ENCODE data around the gene STK32B. TPM values are rescaled to one million over a fixed set of nuclear protein-coding genes. Genes with fewer than 3 reads are reported as not detected.
"Not testable (repeated sequence)": the region's sequence is repeated elsewhere in the genome, so short reads cannot be mapped to it uniquely, and the experiment has no call there.

Gene STK32B
- total and polyA plus RNA-seq, 2 donors (not counting 1 experiment from before 2014, with no cell fraction given) = 0.22 to 0.30 TPM

GRCh38 chr4:5435201-5435600 lies 383.9 kb downstream of the STK32B start:
- TF ChIP-seq EZH2 (IDR thresholded peaks at IDR 0.05; ENCODE audit: borderline replicate concordance, insufficient read depth, low read depth, low read length, poor library complexity, severe bottlenecking) (no peak), CTCF (IDR thresholded peaks at IDR 0.05) (no peak)
- WGBS (ENCODE audit: insufficient coverage) = 83% methylated on average over 4 of the region's 5 CpGs
- POLR2A ChIA-PET = no interaction called here
- intact Hi-C loops (cut with micrococcal nuclease) = no loop called here
- DNase-seq = no peak
- no peaks in the 10 kb centered on the region for H3K36me3 ChIP-seq (replicated peaks in 1 of 2; ENCODE audit: control extremely low read depth in 1 of 2, control insufficient read depth in 1 of 2, extremely low read depth in 1 of 2, insufficient read depth in 2 of 2, low read length in 1 of 2)
- H3K4me3 Mint-ChIP-seq = no peak overlapping the region
- ATAC-seq (ENCODE audit: low read depth) = no peak
- CTCF ChIA-PET = no interaction called here
- H3K27ac ChIP-seq (ENCODE audit: low read length in 2 of 2) = no peak overlapping the region
- peaks cover 0 to 6% (median 0%) of the 10 kb centered on the region in 3 donors for H3K9me3 ChIP-seq (ENCODE audit: control extremely low read depth in 1 of 3, control insufficient read depth in 2 of 3, insufficient read depth in 1 of 3, low read length in 2 of 3)
- no peak overlapping the region for H3K9ac ChIP-seq (ENCODE audit: low read length)
- no peaks in the 10 kb centered on the region for H4K20me1 ChIP-seq (ENCODE audit: control insufficient read depth, insufficient read depth, low read length, poor library complexity, severe bottlenecking)
- peaks cover 9% of the 10 kb centered on the region for H3K9me3 Mint-ChIP-seq (ENCODE audit: insufficient read depth)
- no peak overlapping the region for H3K27ac Mint-ChIP-seq
- no peak overlapping the region for H3K4me3 ChIP-seq (ENCODE audit: control extremely low read depth in 1 of 5, extremely low read depth in 1 of 5, insufficient read depth in 1 of 5, low read depth in 2 of 5, low read length in 4 of 5)
- H3K4me2 ChIP-seq (replicated peaks; ENCODE audit: low read depth, low read length, poor library complexity, severe bottlenecking) = no peak overlapping the region
- H2AFZ ChIP-seq (ENCODE audit: insufficient read depth, low read depth, low read length, poor library complexity, severe bottlenecking) = no peak overlapping the region
- no peaks in the 10 kb centered on the region for H3K27me3 ChIP-seq (replicated peaks in 1 of 4; ENCODE audit: control extremely low read depth in 1 of 4, control insufficient read depth in 3 of 4, insufficient read depth in 4 of 4, low read length in 3 of 4)
- peaks cover 6% of the 10 kb centered on the region for H3K27me3 Mint-ChIP-seq
- H3K79me2 ChIP-seq (ENCODE audit: control insufficient read depth, insufficient read depth, low read length) = no peaks in the 10 kb centered on the region
- H3K4me1 ChIP-seq (ENCODE audit: control insufficient read depth in 2 of 2, insufficient read depth in 2 of 2, low read length in 2 of 2) = no peaks in the 10 kb centered on the region
- no peaks in the 10 kb centered on the region for H3K4me1 Mint-ChIP-seq

DNA sequence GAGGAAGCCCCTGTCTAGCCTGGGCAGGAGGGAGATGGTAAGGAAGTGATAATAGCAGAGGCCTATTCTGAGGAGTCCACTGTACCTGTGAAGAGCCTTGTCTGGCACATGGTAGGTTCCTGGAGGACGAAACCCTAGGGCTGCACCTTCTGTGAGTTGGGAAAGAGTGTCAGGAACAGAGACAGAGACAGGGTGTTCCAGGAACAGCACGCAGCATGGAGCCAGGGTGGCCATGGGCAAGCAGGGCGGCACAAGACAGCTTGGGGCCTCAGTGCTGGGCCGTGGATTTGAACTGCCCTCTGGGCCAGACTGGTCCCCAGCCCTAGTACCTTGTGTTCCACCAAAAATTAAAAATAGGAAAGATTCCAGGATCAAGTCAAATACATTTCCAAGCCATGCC lies 384.5 kb downstream of the STK32B start:
- Mint-ChIP-seq H3K27me3 (peaks cover 6% of the 10 kb centered on the region), H3K4me1 (no peaks in the 10 kb centered on the region), H3K27ac (no peak overlapping the region), H3K4me3 (no peak overlapping the region), H3K9me3 (ENCODE audit: insufficient read depth) (peaks cover 8% of the 10 kb centered on the region)
- no peak for DNase-seq
- CTCF ChIA-PET = no interaction called here
- Histone ChIP-seq H3K9me3 (ENCODE audit: control extremely low read depth in 1 of 3, control insufficient read depth in 2 of 3, insufficient read depth in 1 of 3, low read length in 2 of 3) (peaks cover 0 to 6% (median 0%) of the 10 kb centered on the region in 3 donors), H3K27ac (ENCODE audit: low read length in 2 of 2) (no peak overlapping the region), H3K4me3 (ENCODE audit: control extremely low read depth in 1 of 5, extremely low read depth in 1 of 5, insufficient read depth in 1 of 5, low read depth in 2 of 5, low read length in 4 of 5) (no peak overlapping the region), H2AFZ (ENCODE audit: insufficient read depth, low read depth, low read length, poor library complexity, severe bottlenecking) (no peak overlapping the region), H3K9ac (ENCODE audit: low read length) (no peak overlapping the region), H4K20me1 (ENCODE audit: control insufficient read depth, insufficient read depth, low read length, poor library complexity, severe bottlenecking) (no peaks in the 10 kb centered on the region), H3K4me2 (replicated peaks; ENCODE audit: low read depth, low read length, poor library complexity, severe bottlenecking) (no peak overlapping the region), H3K36me3 (replicated peaks in 1 of 2; ENCODE audit: control extremely low read depth in 1 of 2, control insufficient read depth in 1 of 2, extremely low read depth in 1 of 2, insufficient read depth in 2 of 2, low read length in 1 of 2) (no peaks in the 10 kb centered on the region), H3K27me3 (replicated peaks in 1 of 4; ENCODE audit: control extremely low read depth in 1 of 4, control insufficient read depth in 3 of 4, insufficient read depth in 4 of 4, low read length in 3 of 4) (no peaks in the 10 kb centered on the region), H3K79me2 (ENCODE audit: control insufficient read depth, insufficient read depth, low read length) (no peaks in the 10 kb centered on the region), H3K4me1 (ENCODE audit: control insufficient read depth in 2 of 2, insufficient read depth in 2 of 2, low read length in 2 of 2) (no peaks in the 10 kb centered on the region)
- no peak for ATAC-seq (ENCODE audit: low read depth)
- TF ChIP-seq EZH2 (IDR thresholded peaks at IDR 0.05; ENCODE audit: borderline replicate concordance, insufficient read depth, low read depth, low read length, poor library complexity, severe bottlenecking) = no peak
- no peak for TF ChIP-seq CTCF (IDR thresholded peaks at IDR 0.05)
- POLR2A ChIA-PET = no interaction called here
- intact Hi-C loops (cut with micrococcal nuclease) = no loop called here
- 83% methylated on average over 4 of the region's 4 CpGs for WGBS (ENCODE audit: insufficient coverage)

- DNase-seq; H3K27ac Mint-ChIP-seq; POLR2A ChIA-PET; H3K9me3 Mint-ChIP-seq (ENCODE audit: insufficient read depth); H3K27me3 Mint-ChIP-seq; CTCF ChIA-PET; H2AFZ ChIP-seq (ENCODE audit: insufficient read depth, low read depth, low read length, poor library complexity, severe bottlenecking); H3K4me3 ChIP-seq (ENCODE audit: control extremely low read depth in 1 of 5, extremely low read depth in 1 of 5, insufficient read depth in 1 of 5, low read depth in 2 of 5, low read length in 4 of 5); H4K20me1 ChIP-seq (ENCODE audit: control insufficient read depth, insufficient read depth, low read length, poor library complexity, severe bottlenecking); H3K4me1 Mint-ChIP-seq; H3K4me1 ChIP-seq (ENCODE audit: control insufficient read depth in 2 of 2, insufficient read depth in 2 of 2, low read length in 2 of 2); H3K9me3 ChIP-seq (ENCODE audit: control extremely low read depth in 1 of 3, control insufficient read depth in 2 of 3, insufficient read depth in 1 of 3, low read length in 2 of 3); H3K4me2 ChIP-seq (replicated peaks; ENCODE audit: low read depth, low read length, poor library complexity, severe bottlenecking); H3K4me3 Mint-ChIP-seq; H3K36me3 ChIP-seq (replicated peaks in 1 of 2; ENCODE audit: control extremely low read depth in 1 of 2, control insufficient read depth in 1 of 2, extremely low read depth in 1 of 2, insufficient read depth in 2 of 2, low read length in 1 of 2); ATAC-seq (ENCODE audit: low read depth); H3K9ac ChIP-seq (ENCODE audit: low read length); intact Hi-C loops (cut with micrococcal nuclease); H3K27ac ChIP-seq (ENCODE audit: low read length in 2 of 2); H3K27me3 ChIP-seq (replicated peaks in 1 of 4; ENCODE audit: control extremely low read depth in 1 of 4, control insufficient read depth in 3 of 4, insufficient read depth in 4 of 4, low read length in 3 of 4); H3K79me2 ChIP-seq (ENCODE audit: control insufficient read depth, insufficient read depth, low read length): not testable (repeated sequence)
- 99% methylated on average over 11 of the region's 31 CpGs for WGBS (ENCODE audit: insufficient coverage)
These were observed 392.9 kb downstream of the STK32B start for GRCh38 chr4:5443976-5444802.
